ENCODE data around the gene EXOC6.

EXOC6 gene

GRCh38 chr10:93066544-93066913 is 218.2 kb downstream of the EXOC6 start:
- no peak for DNase-seq (ENCODE audit: low read depth)
- no peak overlapping the region for H3K4me3 ChIP-seq (ENCODE audit: control insufficient read depth, low read depth, low read length)
- no peak for TF ChIP-seq CTCF (IDR thresholded peaks at IDR 0.05; ENCODE audit: control insufficient read depth, insufficient read depth, low read depth, low read length, missing control alignments)

GRCh38 chr10:93067443-93068365 is 219.4 kb downstream of the EXOC6 start:
- DNase-seq (ENCODE audit: low read depth) = no peak
- no peak overlapping the region for H3K4me3 ChIP-seq (ENCODE audit: control insufficient read depth, low read depth, low read length)
- TF ChIP-seq CTCF (IDR thresholded peaks at IDR 0.05; ENCODE audit: control insufficient read depth, insufficient read depth, low read depth, low read length, missing control alignments) = no peak

GRCh38 chr10:93068411-93069244 is 220.3 kb downstream of the EXOC6 start:
- H3K4me3 ChIP-seq (ENCODE audit: control insufficient read depth, low read depth, low read length) = no peak overlapping the region
- no peak for DNase-seq (ENCODE audit: low read depth)
- no peak for TF ChIP-seq CTCF (IDR thresholded peaks at IDR 0.05; ENCODE audit: control insufficient read depth, insufficient read depth, low read depth, low read length, missing control alignments)

GRCh38 chr10:93069245-93069561 is 220.9 kb downstream of the EXOC6 start:
- no peak overlapping the region for H3K4me3 ChIP-seq (ENCODE audit: control insufficient read depth, low read depth, low read length)
- DNase-seq (ENCODE audit: low read depth) = no peak

GRCh38 chr10:93070378-93071176 is 222.3 kb downstream of the EXOC6 start:
- no peak overlapping the region for H3K4me3 ChIP-seq (ENCODE audit: control insufficient read depth, low read depth, low read length)
- no peak for DNase-seq (ENCODE audit: low read depth)
- no peak for TF ChIP-seq CTCF (IDR thresholded peaks at IDR 0.05; ENCODE audit: control insufficient read depth, insufficient read depth, low read depth, low read length, missing control alignments)

More at GRCh38 chr10:93069245-93069561, 220.9 kb downstream of the EXOC6 start:
- TF ChIP-seq CTCF (IDR thresholded peaks at IDR 0.05; ENCODE audit: control insufficient read depth, insufficient read depth, low read depth, low read length, missing control alignments) = no peak

GRCh38 chr10:93071177-93071472 is 222.8 kb downstream of the EXOC6 start:
- no peak for TF ChIP-seq CTCF (IDR thresholded peaks at IDR 0.05; ENCODE audit: control insufficient read depth, insufficient read depth, low read depth, low read length, missing control alignments)
- no peak overlapping the region for H3K4me3 ChIP-seq (ENCODE audit: control insufficient read depth, low read depth, low read length)
- no peak for DNase-seq (ENCODE audit: low read depth)

Data from AG09309 (cell line).